Panc1 (cell line): ENCODE results near the gene IER5L. TPM values are rescaled to one million over a fixed set of nuclear protein-coding genes. Genes with fewer than 3 reads are reported as not detected.

ENCODE experiments used
- ATAC-seq: fragments of 200-7000 bp; cut with Tn5 transposase; 2 replicates; pipeline ENCODE4 v1.9.1; 2020; ENCODE audit warnings: mild to moderate bottlenecking, moderate library complexity
- BruUV-seq: library from RNA; stranded (reverse); fragments of 400-500 nt; replicated peaks from 2 replicates; lab custom pipeline; 2021; lab: Mats Ljungman, UMichigan
- CTCF ChIA-PET: fragments of 300-600 bp; sonication (Branson Sonifier 250); formaldehyde crosslinking; loops from one replicate; lab custom pipeline; 2022; ENCODE audit warnings: antibody characterized with exemption; lab: Charles Lee
- POLR2A ChIA-PET: fragments of 300-600 bp; sonication (Branson Sonifier 250); formaldehyde crosslinking; loops from one replicate; lab custom pipeline; 2022; ENCODE audit warnings: antibody characterized with exemption; lab: Charles Lee
- DNase-seq: peaks from one replicate; pipeline ENCODE4 v3.0.0-alpha.2; 2010; ENCODE audit warnings: low read depth, low spot score
- H3K27ac ChIP-seq: 2 replicates; pipeline ENCODE4 v1.5.1; 2011; ENCODE audit warnings: mild to moderate bottlenecking, low read length, inconsistent platforms
- H3K27me3 ChIP-seq: fragments of 200-500 bp; sonication (Bioruptor generic); 2 replicates; pipeline ENCODE4 v1.6.0; 2014; ENCODE audit warnings: low read length, inconsistent platforms; ENCODE audit not compliant: control insufficient read depth, insufficient read depth
- H3K36me3 ChIP-seq: fragments of 200-500 bp; sonication (Bioruptor generic); 2 replicates; pipeline ENCODE4 v1.5.1; 2014; ENCODE audit warnings: inconsistent platforms, mild to moderate bottlenecking, low read length, moderate library complexity; ENCODE audit not compliant: control insufficient read depth, insufficient read depth
- H3K4me1 ChIP-seq: 2 replicates; pipeline ENCODE4 v1.5.1; 2011; ENCODE audit warnings: inconsistent platforms, mild to moderate bottlenecking, low read length, moderate library complexity; ENCODE audit not compliant: control insufficient read depth, insufficient read depth
- H3K4me3 ChIP-seq, 2 experiments: 2 replicates each; pipeline ENCODE4 v1.5.1; 2011 to 2012; ENCODE audit warnings: low read depth in 2 of 2, low read length in 2 of 2, mild to moderate bottlenecking in 2 of 2, inconsistent platforms in 1 of 2, moderate library complexity in 1 of 2
- H3K9me3 ChIP-seq: fragments of 200-500 bp; sonication (Bioruptor generic); 2 replicates; pipeline ENCODE4 v1.5.1; 2014; ENCODE audit warnings: low read depth, mild to moderate bottlenecking, inconsistent platforms, low read length, moderate library complexity; ENCODE audit not compliant: control insufficient read depth, insufficient read depth
- POLR2AphosphoS5 ChIP-seq: IDR thresholded peaks from 2 replicates; pipeline ENCODE4 v1.6.1; 2012; ENCODE audit warnings: mild to moderate bottlenecking, low read depth, low read length, moderate library complexity
- SIN3A ChIP-seq: IDR thresholded peaks from 2 replicates; pipeline ENCODE4 v1.6.1; 2012; ENCODE audit warnings: low read depth, mild to moderate bottlenecking, low read length, moderate library complexity, borderline replicate concordance; ENCODE audit not compliant: insufficient read depth
- TCF7L2 ChIP-seq: IDR thresholded peaks from 2 replicates; pipeline ENCODE4 v1.6.1; 2011; ENCODE audit warnings: mild to moderate bottlenecking, low read depth, low read length, inconsistent platforms
- in situ Hi-C: cut with HindIII; loops from 2 replicates; pipeline ENCODE4 v1.10.0; 2016; ENCODE audit warnings: low sequenced_read_pairs, low pct_unique_long_range_greater_than_20kb
- intact Hi-C: fragments of 100-400 bp; cut with micrococcal nuclease; formaldehyde crosslinking; loops from one replicate; pipeline ENCODE4 v1.10.0; 2022; ENCODE audit not compliant: unreplicated experiment
- total RNA-seq: library from RNA; stranded (reverse); gene quantifications from one replicate; pipeline ENCODE4 v1.2.1, GENCODE V29; 2021; ENCODE audit not compliant: unreplicated experiment
- TF ChIP-seq, protein P1 (sequence below): fragments of 450-650 bp; IDR thresholded peaks from 2 replicates; pipeline ENCODE4 v1.5.1; 2017; ENCODE audit warnings: mild to moderate bottlenecking
- TF ChIP-seq, protein P2 (sequence below), 2 experiments: IDR thresholded peaks; 2 replicates each; pipeline ENCODE4 v1.6.1; 2011 to 2012; ENCODE audit warnings: low read depth in 2 of 2, control low read depth in 1 of 2, low read length in 1 of 2, mild to moderate bottlenecking in 1 of 2, moderate library complexity in 1 of 2; ENCODE audit not compliant: insufficient read depth in 1 of 2

The IER5L gene
- total RNA-seq, 1 experiment from 2014 or later, result 44.6 TPM

DNA sequence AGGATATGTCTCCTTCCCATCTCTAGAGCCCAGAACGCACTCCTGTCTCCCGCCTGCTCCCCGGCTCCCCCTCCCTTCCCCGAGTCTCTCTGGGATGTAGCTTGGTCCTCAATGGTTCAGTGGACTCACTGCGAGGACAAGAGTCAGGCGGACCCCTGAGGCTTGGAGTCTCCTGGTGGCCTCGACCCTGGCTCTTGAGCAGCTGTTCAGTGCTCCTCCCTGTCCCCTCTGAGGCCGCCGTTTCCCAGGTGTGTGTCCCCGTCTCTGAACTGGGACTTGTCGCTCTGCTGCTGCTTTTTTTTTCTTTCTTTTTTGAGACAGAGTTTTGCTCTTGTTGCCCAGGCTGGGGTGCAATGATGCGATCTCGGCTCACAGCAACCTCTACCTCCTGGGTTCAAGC lies 44.8 kb upstream of the IER5L start:
- DNase-seq, result no peak
- ChIA-PET CTCF (interaction anchor here (0.6 kb wide), 1 partner anchor 46 kb away, joined by 3 read pairs; no protein-coding TSS in a partner anchor), POLR2A (interaction anchor here (0.7 kb wide), 1 partner anchor 34 kb away, joined by 3 read pairs; no protein-coding TSS in a partner anchor)
- Histone ChIP-seq H3K9me3 (no peaks in the 10 kb centered on the region), H3K4me3 (no peak overlapping the region), H3K27me3 (no peaks in the 10 kb centered on the region), H3K36me3 (no peaks in the 10 kb centered on the region), H3K4me1 (no peaks in the 10 kb centered on the region), H3K27ac (no peak overlapping the region)
- ATAC-seq, result no peak
- BruUV-seq, result no TSS peak
- intact Hi-C loops, result no loop called here
- in situ Hi-C loops, result no loop called here
- TF ChIP-seq SIN3A (no peak), POLR2AphosphoS5 (no peak), TCF7L2 (no peak)
- TF ChIP-seq, protein P1, sequence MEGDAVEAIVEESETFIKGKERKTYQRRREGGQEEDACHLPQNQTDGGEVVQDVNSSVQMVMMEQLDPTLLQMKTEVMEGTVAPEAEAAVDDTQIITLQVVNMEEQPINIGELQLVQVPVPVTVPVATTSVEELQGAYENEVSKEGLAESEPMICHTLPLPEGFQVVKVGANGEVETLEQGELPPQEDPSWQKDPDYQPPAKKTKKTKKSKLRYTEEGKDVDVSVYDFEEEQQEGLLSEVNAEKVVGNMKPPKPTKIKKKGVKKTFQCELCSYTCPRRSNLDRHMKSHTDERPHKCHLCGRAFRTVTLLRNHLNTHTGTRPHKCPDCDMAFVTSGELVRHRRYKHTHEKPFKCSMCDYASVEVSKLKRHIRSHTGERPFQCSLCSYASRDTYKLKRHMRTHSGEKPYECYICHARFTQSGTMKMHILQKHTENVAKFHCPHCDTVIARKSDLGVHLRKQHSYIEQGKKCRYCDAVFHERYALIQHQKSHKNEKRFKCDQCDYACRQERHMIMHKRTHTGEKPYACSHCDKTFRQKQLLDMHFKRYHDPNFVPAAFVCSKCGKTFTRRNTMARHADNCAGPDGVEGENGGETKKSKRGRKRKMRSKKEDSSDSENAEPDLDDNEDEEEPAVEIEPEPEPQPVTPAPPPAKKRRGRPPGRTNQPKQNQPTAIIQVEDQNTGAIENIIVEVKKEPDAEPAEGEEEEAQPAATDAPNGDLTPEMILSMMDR, result no peak
- TF ChIP-seq, protein P2, sequence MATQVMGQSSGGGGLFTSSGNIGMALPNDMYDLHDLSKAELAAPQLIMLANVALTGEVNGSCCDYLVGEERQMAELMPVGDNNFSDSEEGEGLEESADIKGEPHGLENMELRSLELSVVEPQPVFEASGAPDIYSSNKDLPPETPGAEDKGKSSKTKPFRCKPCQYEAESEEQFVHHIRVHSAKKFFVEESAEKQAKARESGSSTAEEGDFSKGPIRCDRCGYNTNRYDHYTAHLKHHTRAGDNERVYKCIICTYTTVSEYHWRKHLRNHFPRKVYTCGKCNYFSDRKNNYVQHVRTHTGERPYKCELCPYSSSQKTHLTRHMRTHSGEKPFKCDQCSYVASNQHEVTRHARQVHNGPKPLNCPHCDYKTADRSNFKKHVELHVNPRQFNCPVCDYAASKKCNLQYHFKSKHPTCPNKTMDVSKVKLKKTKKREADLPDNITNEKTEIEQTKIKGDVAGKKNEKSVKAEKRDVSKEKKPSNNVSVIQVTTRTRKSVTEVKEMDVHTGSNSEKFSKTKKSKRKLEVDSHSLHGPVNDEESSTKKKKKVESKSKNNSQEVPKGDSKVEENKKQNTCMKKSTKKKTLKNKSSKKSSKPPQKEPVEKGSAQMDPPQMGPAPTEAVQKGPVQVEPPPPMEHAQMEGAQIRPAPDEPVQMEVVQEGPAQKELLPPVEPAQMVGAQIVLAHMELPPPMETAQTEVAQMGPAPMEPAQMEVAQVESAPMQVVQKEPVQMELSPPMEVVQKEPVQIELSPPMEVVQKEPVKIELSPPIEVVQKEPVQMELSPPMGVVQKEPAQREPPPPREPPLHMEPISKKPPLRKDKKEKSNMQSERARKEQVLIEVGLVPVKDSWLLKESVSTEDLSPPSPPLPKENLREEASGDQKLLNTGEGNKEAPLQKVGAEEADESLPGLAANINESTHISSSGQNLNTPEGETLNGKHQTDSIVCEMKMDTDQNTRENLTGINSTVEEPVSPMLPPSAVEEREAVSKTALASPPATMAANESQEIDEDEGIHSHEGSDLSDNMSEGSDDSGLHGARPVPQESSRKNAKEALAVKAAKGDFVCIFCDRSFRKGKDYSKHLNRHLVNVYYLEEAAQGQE (IDR thresholded peaks at IDR 0.05; ENCODE audit: insufficient read depth in 1 of 2, low read depth in 2 of 2, low read length in 1 of 2), result no peak

DNA sequence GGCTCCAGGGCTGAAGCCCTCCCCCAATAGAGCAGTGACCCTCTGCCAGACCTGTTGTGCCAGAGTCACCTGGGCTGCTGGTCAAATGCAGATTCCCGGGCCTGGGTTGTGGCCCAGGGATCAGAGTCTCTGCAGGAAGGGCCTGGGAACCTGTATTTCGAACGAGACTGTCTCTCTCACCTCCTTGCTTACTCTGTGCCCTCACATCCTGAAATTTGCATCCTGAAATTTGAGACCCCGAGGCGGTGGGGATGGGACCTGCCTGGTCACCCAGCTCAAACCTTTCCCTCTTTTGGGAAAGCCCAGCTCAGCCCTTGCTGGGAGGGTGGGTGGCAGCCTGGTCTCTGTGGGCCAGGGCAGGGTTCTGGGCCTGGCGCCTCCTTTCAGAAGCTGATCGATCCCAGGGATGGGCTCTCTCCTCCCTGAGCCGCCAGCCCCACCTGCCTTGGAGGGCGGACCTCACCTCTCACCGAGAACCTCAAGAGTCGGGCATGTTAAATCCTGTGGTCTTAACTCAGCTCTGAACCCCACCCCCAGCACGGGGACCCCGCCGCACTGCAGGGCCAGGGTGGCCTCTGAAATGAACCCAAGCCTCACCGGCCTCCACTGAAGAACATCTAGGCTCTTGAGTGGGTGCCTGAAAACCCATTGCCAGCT lies 44.0 kb upstream of the IER5L start:
- intact Hi-C loops, result no loop called here
- BruUV-seq, result no TSS peak
- CTCF ChIA-PET, result no interaction called here

More for the DNA sequence above, 44.0 kb upstream of the IER5L start:
- H3K9me3 ChIP-seq, result no peaks in the 10 kb centered on the region
- in situ Hi-C loops, result no loop called here
- TF ChIP-seq TCF7L2 (no peak), SIN3A (no peak), POLR2AphosphoS5 (no peak)
- TF ChIP-seq, protein P2 (IDR thresholded peaks at IDR 0.05; ENCODE audit: insufficient read depth in 1 of 2, low read depth in 2 of 2, low read length in 1 of 2), result no peak
- TF ChIP-seq, protein P1, result no peak
- H3K4me1 ChIP-seq, result no peaks in the 10 kb centered on the region
- H3K27me3 ChIP-seq, result no peaks in the 10 kb centered on the region
- DNase-seq (no peak), ATAC-seq (no peak)
- no peak overlapping the region for H3K27ac ChIP-seq
- H3K36me3 ChIP-seq, result no peaks in the 10 kb centered on the region
- POLR2A ChIA-PET, result no interaction called here
- H3K4me3 ChIP-seq, result no peak overlapping the region
